ENCODE results near the gene PDGFB. TPM values are rescaled to one million over a fixed set of nuclear protein-coding genes. Genes with fewer than 3 reads are reported as not detected.
A peak's percentile ranks its signal among the peaks of the same experiment; 100 is the strongest.

PDGFB gene
- total and polyA plus RNA-seq, 5 donors: 9.3 to 82.1 (median 15.4) TPM

DNA sequence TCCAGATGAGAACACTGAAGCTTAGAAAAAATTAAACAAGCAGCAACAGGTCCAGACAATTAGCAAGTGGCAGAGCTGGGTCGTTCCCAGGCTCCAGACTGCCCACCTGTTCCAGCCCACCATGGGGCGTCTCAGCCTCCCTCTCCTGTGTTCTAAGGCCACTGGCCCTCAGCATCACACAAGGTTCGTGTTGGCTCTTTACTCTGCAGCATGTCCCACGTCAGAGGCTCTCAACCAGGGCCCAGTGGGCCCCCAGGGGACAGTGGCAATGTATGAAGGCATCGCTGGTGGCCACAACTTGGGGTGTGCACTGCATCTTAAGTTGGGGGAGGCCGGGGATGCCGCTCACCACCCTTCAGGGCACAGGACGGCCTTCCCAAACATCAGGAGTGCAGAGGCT is 6.2 kb downstream of the PDGFB start:
- no peak for ATAC-seq
- H3K4me1 ChIP-seq (ENCODE audit: control insufficient read depth, insufficient read depth, low read length): peaks cover 23% of the 10 kb centered on the region
- H3K9me3 ChIP-seq (ENCODE audit: control insufficient read depth, low read length): no peaks in the 10 kb centered on the region
- DNase-seq: peak in 2 of 3 donors; percentile 38 to 47
- H3K27ac ChIP-seq (ENCODE audit: low read length): peak overlapping the region; percentile 65
- no peak overlapping the region for H3K4me3 ChIP-seq (ENCODE audit: low read length)
- WGBS: 71% methylated on average over 8 of the region's 8 CpGs
- intact Hi-C loops (cut with DNase I): loop anchor here in 3 of 4 donors (5.0 to 10.0 kb wide), 3 partner anchors 44 to 64 kb away; no protein-coding TSS in a partner anchor
- no peaks in the 10 kb centered on the region for H3K27me3 ChIP-seq (ENCODE audit: control insufficient read depth, insufficient read depth)

DNA sequence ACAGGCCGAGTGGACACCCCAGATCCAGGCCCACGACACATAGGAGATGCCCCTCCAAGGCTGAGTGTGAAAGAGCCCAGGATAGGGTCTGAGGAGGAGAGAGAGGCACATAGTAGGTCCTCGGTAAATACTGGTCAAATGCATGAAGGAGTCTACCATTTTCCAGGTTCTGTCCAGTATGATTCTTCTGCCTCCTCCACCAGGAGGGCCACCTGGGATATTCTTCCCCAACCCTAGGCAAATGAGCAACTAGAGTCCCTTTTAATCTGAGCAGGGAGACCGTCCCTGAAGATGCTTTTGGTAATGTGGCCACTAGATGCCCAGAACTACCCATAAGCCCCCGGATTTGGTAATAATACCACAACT is 6.7 kb downstream of the PDGFB start:
- peak overlapping the region; percentile 97 for H3K27ac ChIP-seq (ENCODE audit: low read length)
- intact Hi-C loops (cut with DNase I): loop anchor here in 3 of 4 donors (5.0 to 10.0 kb wide), 3 partner anchors 44 to 63 kb away; no protein-coding TSS in a partner anchor
- ATAC-seq (no peak), DNase-seq (peak in 1 of 3 donors; percentile 2)
- H3K4me1 ChIP-seq (ENCODE audit: control insufficient read depth, insufficient read depth, low read length): peaks cover 25% of the 10 kb centered on the region
- H3K4me3 ChIP-seq (ENCODE audit: low read length): no peak overlapping the region
- no peaks in the 10 kb centered on the region for H3K27me3 ChIP-seq (ENCODE audit: control insufficient read depth, insufficient read depth)
- H3K9me3 ChIP-seq (ENCODE audit: control insufficient read depth, low read length): no peaks in the 10 kb centered on the region
- 64% methylated on average over 5 of the region's 5 CpGs for WGBS

DNA sequence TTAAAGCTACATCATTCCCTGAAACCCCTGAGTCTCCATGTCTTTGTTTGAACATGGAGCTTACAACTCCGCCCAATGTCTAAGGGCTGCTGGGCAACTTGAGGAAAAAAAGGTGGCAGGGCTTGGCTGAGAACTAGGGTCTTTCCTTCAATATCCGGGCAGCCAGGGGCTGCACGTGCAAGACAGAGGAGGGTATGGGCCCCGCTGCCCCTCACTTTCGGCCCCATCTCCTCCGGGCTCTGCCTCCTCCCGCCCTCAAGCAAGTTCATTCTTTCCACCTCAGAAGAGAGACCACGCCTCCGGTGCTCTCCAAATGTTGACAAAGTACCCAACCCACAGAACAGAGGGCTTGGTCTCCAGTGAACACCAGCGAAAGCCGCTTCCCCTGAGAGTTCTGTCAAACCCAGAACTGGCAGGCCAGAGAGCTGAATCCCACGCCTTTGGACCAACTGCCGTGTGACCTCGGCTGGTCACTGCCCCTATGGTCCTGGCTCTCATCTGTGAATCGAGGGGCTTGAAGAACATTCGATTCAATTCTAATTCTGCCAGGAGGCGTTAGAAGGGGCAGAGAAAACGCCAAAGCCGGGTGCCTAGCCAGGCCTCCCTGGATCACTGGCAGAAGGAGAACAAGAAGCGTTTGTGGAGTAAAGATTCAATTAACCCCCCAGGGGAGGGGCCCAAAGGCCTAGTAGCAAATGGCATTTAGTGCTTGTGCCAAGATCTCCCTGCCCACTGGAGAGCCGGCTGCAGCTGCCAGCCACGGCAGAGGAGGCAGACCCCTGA is 7.3 kb downstream of the PDGFB start:
- intact Hi-C loops (cut with DNase I): loop anchor here in 3 of 4 donors (5.0 to 10.0 kb wide), 3 partner anchors 45 to 63 kb away; no protein-coding TSS in a partner anchor
- ATAC-seq (no peak), DNase-seq (peak in 2 of 3 donors; percentile 37 to 57)
- H3K4me1 ChIP-seq (ENCODE audit: control insufficient read depth, insufficient read depth, low read length): peaks cover 25% of the 10 kb centered on the region
- peak overlapping the region; percentile 97 for H3K27ac ChIP-seq (ENCODE audit: low read length)
- WGBS: 45% methylated on average over 22 of the region's 22 CpGs
- H3K27me3 ChIP-seq (ENCODE audit: control insufficient read depth, insufficient read depth): no peaks in the 10 kb centered on the region
- H3K4me3 ChIP-seq (ENCODE audit: low read length): no peak overlapping the region
- no peaks in the 10 kb centered on the region for H3K9me3 ChIP-seq (ENCODE audit: control insufficient read depth, low read length)

DNA sequence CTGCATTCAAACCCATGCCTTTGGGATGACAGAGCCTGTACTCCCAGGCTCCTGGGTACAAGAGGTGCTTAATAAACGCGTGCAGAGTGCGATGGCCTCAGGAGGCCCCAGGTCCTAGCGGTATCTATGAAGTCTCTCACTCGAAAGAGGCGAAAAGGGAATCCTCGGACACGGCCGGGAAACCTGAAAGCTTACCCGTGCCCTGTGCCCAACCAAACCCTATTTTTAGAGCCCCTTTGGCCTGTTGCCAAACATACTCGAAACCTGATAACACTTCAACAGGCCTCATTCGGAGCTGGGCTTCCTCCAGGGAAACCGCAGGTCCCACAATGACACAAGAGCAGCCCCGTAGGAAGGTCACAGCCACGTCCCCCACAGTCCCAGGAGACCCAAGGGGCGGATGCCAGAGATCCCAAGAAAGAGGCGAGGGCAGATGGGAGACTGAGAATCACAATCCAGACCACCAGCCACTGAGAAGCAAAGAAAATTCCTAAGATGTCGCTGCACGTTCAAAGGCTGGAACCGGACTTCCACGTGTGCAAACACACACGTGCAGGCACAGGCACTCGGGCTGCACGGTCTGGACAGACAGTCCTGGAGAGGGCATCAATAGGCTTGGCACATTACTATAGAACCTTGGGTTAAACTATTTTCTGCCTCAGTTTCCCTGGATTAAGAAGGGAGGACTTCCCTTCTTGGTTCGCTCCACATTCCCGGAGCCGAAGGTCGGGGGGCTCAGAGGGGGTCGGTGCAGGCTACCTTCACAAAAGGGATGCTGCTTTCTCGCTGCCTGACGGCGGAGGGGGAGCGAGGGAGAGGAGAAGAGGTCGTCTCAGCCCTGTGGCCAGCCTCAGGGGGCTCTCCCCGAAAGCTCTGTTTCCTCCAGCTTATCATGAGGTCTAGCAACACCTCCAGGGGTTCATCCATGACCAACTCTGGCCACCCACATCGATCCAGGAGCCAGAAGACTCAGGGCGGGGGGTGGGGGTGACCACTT is 8.2 kb downstream of the PDGFB start:
- no peak overlapping the region for H3K4me3 ChIP-seq (ENCODE audit: low read length)
- H3K9me3 ChIP-seq (ENCODE audit: control insufficient read depth, low read length): no peaks in the 10 kb centered on the region
- peak; percentile 24 to 38 for ATAC-seq
- intact Hi-C loops (cut with DNase I): loop anchor here in 3 of 4 donors (5.0 to 10.0 kb wide), 3 partner anchors 46 to 62 kb away; no protein-coding TSS in a partner anchor
- peaks cover 25% of the 10 kb centered on the region for H3K4me1 ChIP-seq (ENCODE audit: control insufficient read depth, insufficient read depth, low read length)
- WGBS: 38% methylated on average over 37 of the region's 37 CpGs
- peak; percentile 62 to 83 (median 75) for DNase-seq
- peak overlapping the region; percentile 97 for H3K27ac ChIP-seq (ENCODE audit: low read length)
- no peaks in the 10 kb centered on the region for H3K27me3 ChIP-seq (ENCODE audit: control insufficient read depth, insufficient read depth)

DNA sequence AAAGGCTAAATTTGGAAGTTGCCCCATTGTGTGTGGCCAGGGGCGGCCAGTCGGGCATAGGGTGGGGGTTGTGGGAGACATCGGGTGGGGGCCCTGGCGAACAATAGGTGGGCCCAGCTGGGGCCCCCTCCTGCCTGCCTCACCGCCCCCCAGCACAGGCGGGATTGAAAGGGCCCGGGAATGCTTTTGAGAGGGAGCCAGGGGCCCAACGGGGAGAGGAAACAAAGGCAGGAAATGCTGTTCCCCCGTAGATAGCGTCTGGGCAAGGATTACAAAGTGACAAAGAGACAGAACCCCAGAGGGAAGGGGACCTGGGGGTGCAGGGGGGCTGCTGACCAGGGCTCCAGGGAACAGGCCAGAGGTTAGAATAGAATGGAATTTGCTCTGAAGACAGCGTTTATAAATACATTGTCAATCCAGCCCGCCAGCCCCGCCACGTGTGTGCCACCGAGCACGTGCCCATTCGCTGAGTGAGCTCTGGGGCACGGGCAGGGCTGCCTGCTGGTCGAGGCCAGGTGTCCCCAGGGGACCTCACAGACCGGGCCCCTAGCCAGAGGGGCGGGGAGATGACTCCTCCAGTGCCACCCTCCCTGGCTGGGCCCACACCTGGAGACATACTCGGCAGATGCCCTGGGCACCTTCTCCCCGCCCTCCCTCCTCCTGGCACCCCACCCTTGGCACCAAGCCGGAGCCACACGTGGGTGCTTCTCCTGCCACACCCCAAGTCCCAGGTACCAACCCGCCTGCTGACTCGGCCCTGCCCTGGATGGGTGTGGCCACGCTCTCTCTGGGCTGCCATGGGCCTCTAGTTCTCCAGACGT is 9.7 kb downstream of the PDGFB start:
- no peaks in the 10 kb centered on the region for H3K9me3 ChIP-seq (ENCODE audit: control insufficient read depth, low read length)
- no peak overlapping the region for H3K4me3 ChIP-seq (ENCODE audit: low read length)
- 30% methylated on average over 29 of the region's 29 CpGs for WGBS
- H3K27ac ChIP-seq (ENCODE audit: low read length): peak overlapping the region; percentile 97
- H3K27me3 ChIP-seq (ENCODE audit: control insufficient read depth, insufficient read depth): no peaks in the 10 kb centered on the region
- ATAC-seq (peak; percentile 53 to 59), DNase-seq (peak; percentile 77 to 88 (median 85))
- intact Hi-C loops (cut with DNase I): loop anchor here in 3 of 4 donors (5.0 to 10.0 kb wide), 3 partner anchors 47 to 60 kb away; no protein-coding TSS in a partner anchor
- H3K4me1 ChIP-seq (ENCODE audit: control insufficient read depth, insufficient read depth, low read length): peaks cover 25% of the 10 kb centered on the region

DNA sequence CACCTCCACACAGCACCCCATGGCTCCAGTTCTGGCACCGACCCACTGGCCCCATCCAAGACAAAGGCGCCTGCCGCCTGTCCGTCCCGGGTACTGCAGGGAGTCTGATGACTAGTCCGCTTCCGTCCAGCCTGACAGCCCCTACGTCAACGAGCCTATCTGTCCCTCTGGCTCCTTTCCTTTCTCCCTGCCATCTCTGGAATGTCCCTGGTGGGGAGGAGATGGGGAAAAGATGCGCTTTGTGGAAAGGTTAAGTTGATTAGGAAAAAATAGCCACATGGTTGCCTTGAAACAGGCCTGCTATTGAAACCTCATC is 10.4 kb downstream of the PDGFB start:
- ATAC-seq (peak; percentile 71 to 83), DNase-seq (peak; percentile 83 to 89 (median 84))
- intact Hi-C loops (cut with DNase I): loop anchor here in 2 of 4 donors (5.0 to 10.0 kb wide), 2 partner anchors 57 to 60 kb away; no protein-coding TSS in a partner anchor
- H3K4me1 ChIP-seq (ENCODE audit: control insufficient read depth, insufficient read depth, low read length): peaks cover 25% of the 10 kb centered on the region
- WGBS: 19% methylated on average over 10 of the region's 10 CpGs
- H3K4me3 ChIP-seq (ENCODE audit: low read length): no peak overlapping the region
- H3K27ac ChIP-seq (ENCODE audit: low read length): peak overlapping the region; percentile 97
- H3K27me3 ChIP-seq (ENCODE audit: control insufficient read depth, insufficient read depth): no peaks in the 10 kb centered on the region
- no peaks in the 10 kb centered on the region for H3K9me3 ChIP-seq (ENCODE audit: control insufficient read depth, low read length)

DNA sequence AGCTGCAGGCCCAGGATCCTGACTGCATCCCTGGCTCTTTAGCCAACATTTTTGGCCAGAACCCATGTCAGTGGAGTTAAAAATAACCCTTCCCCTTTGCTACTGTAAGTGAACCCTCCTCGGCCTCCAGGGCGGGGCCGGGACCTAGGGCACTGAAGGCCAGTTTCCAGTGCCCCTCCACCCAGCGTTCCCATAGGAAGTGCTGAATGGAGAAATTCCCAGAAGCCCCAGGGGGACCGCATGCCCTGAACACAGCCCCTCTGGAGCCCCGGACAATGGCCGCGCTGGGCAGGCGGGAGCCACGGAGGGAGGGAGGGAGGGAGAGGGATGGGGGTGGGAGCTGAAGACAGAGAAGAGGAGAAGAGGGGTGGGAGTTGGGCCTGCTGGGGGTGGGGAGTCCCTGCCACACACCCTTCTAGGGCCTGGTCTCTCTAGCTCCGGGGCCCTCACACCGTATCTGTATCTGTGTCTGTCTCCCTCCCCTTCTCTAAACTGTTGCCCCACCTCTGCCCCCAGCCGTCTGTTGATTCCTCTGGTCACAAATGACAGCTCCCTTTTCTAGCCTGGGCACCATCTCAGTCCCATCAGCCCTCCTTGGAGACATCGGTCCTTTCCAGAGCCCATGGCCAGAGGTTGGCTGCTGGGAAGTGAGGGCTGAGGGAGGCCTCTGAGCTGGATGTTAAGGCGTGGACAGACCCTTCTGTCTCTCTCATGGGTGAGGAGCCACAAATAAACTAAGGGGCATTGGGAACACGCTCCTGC is 10.9 kb downstream of the PDGFB start:
- Histone ChIP-seq H3K27ac (ENCODE audit: low read length) (peak overlapping the region; percentile 97), H3K4me1 (ENCODE audit: control insufficient read depth, insufficient read depth, low read length) (peaks cover 25% of the 10 kb centered on the region), H3K27me3 (ENCODE audit: control insufficient read depth, insufficient read depth) (no peaks in the 10 kb centered on the region), H3K9me3 (ENCODE audit: control insufficient read depth, low read length) (no peaks in the 10 kb centered on the region), H3K4me3 (ENCODE audit: low read length) (no peak overlapping the region)
- intact Hi-C loops (cut with DNase I): loop anchor here in 2 of 4 donors (5.0 to 10.0 kb wide), 2 partner anchors 57 to 59 kb away; no protein-coding TSS in a partner anchor
- DNase-seq: peak; percentile 64 to 86 (median 81)
- peak; percentile 32 to 34 for ATAC-seq
- 22% methylated on average over 16 of the region's 16 CpGs for WGBS

DNA sequence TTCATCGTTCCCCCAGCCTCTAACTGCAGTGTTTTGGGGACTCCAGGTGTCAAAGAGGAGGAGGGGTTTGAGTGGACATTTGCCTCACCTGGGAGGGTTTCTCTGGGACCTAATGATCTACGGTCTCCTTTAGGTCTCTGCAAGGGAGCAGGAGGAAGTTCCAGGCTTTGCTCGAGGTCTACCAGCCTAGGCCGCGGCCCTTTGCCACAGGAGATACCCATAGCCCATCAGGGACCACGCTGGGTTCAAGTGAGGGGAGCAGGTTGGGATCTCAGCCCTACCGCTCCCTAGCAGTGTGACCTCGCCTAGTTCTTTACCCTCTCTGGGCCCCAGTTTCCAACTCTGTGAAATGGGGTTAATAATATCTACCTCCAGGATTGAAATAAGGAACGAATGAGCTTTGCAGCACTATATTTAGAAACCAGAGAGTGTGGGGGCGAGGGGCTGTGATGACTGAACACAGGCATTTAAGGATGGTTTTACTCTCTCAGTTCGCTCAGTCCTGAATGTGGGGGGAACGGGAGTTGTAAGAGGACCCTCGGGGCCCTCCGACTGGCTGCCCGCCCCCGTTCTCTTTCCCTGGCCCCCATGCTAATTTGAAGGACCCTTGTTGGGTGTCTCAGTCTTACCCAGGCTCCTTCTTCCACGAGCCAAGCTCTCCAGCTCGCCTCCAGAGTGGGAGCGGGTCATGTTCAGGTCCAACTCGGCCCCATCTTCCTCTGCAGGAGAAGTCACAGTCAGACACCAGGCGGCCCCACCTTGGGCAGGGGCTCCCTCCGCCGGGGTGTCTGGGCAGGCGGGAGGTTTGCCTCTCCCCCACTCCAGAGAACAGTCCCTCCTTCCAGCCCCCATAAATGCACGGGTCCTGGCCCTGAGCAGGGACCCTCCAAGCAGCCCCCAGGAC is 11.7 kb downstream of the PDGFB start:
- Histone ChIP-seq H3K27ac (ENCODE audit: low read length) (peak overlapping the region; percentile 97), H3K9me3 (ENCODE audit: control insufficient read depth, low read length) (no peaks in the 10 kb centered on the region), H3K4me1 (ENCODE audit: control insufficient read depth, insufficient read depth, low read length) (peaks cover 25% of the 10 kb centered on the region), H3K4me3 (ENCODE audit: low read length) (no peak overlapping the region), H3K27me3 (ENCODE audit: control insufficient read depth, insufficient read depth) (no peaks in the 10 kb centered on the region)
- peak in 1 of 3 donors; percentile 37 for DNase-seq
- intact Hi-C loops (cut with DNase I): loop anchor here in 2 of 4 donors (5.0 to 10.0 kb wide), 2 partner anchors 56 to 58 kb away; no protein-coding TSS in a partner anchor
- 64% methylated on average over 25 of the region's 25 CpGs for whole genome bisulfite sequencing
- ATAC-seq: no peak

DNA sequence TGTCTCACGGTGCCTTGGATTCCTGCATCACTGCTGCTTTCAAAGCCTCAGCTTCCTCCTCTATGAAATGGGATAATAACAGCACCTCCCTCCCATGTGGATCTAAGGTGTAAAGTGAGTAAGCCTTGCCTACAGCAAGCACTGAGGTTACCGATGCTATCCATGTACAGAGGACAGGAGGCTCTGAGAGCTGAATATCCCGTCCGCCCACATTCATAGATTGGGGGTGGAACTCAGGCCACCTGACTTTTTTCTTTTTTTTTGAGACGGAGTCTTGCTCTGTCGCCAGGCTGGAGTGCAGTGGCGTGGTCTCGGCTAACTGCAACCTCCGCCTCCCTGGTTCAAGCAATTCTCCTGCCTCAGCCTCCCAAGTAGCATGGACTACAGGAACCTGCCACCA is 12.5 kb downstream of the PDGFB start:
- H3K4me3 ChIP-seq (ENCODE audit: low read length): no peak overlapping the region
- DNase-seq (no peak), ATAC-seq (no peak)
- H3K4me1 ChIP-seq (ENCODE audit: control insufficient read depth, insufficient read depth, low read length): peaks cover 23% of the 10 kb centered on the region
- H3K27me3 ChIP-seq (ENCODE audit: control insufficient read depth, insufficient read depth): no peaks in the 10 kb centered on the region
- intact Hi-C loops (cut with DNase I): loop anchor here in 2 of 4 donors (5.0 to 10.0 kb wide), 2 partner anchors 55 to 57 kb away; no protein-coding TSS in a partner anchor
- WGBS: 82% methylated on average over 9 of the region's 9 CpGs
- H3K27ac ChIP-seq (ENCODE audit: low read length): peak overlapping the region; percentile 19
- no peaks in the 10 kb centered on the region for H3K9me3 ChIP-seq (ENCODE audit: control insufficient read depth, low read length)

All from right cardiac atrium (tissue), 5 donors.